ENCODE results near the gene KSR2.
"Not testable (repeated sequence)": the region's sequence is repeated elsewhere in the genome, so short reads cannot be mapped to it uniquely, and the experiment has no call there.

KSR2 gene

GRCh38 chr12:117742721-117743120, 226.1 kb downstream of the KSR2 start:
- DNase-seq, result no peak

GRCh38 chr12:117738233-117738632, 230.6 kb downstream of the KSR2 start:
- DNase-seq, result no peak

- no peak for DNase-seq
Observed at GRCh38 chr12:117733549-117733805, 235.3 kb downstream of the KSR2 start.

GRCh38 chr12:117732761-117733548, 235.8 kb downstream of the KSR2 start:
- DNase-seq, result no peak

- DNase-seq, result not testable (repeated sequence)
Observed at GRCh38 chr12:117731131-117731530, 237.7 kb downstream of the KSR2 start.

- DNase-seq, result no peak
Observed at GRCh38 chr12:117727301-117727700, 241.5 kb downstream of the KSR2 start.

- DNase-seq, result no peak
Observed at GRCh38 chr12:117724543-117724942, 244.2 kb downstream of the KSR2 start.

- DNase-seq, result no peak
Observed at GRCh38 chr12:117718559-117718958, 250.2 kb downstream of the KSR2 start.

- no peak for DNase-seq
Observed at GRCh38 chr12:117718141-117718540, 250.6 kb downstream of the KSR2 start.

GRCh38 chr12:117714203-117714602, 254.6 kb downstream of the KSR2 start:
- DNase-seq, result no peak

- DNase-seq, result no peak
Observed at GRCh38 chr12:117710121-117710520, 258.7 kb downstream of the KSR2 start.

GRCh38 chr12:117707861-117708260, 260.9 kb downstream of the KSR2 start:
- no peak for DNase-seq

GRCh38 chr12:117703584-117703983, 265.2 kb downstream of the KSR2 start:
- DNase-seq, result no peak

GRCh38 chr12:117702741-117703140, 266.0 kb downstream of the KSR2 start:
- DNase-seq, result no peak

- no peak for DNase-seq
Observed at GRCh38 chr12:117699575-117699974, 269.2 kb downstream of the KSR2 start.

GRCh38 chr12:117699118-117699517, 269.7 kb downstream of the KSR2 start:
- no peak for DNase-seq

- DNase-seq, result no peak
Observed at GRCh38 chr12:117695956-117696355, 272.8 kb downstream of the KSR2 start.

GRCh38 chr12:117692512-117692911, 276.3 kb downstream of the KSR2 start:
- no peak for DNase-seq

GRCh38 chr12:117689857-117690256, 278.9 kb downstream of the KSR2 start:
- no peak for DNase-seq

- no peak for DNase-seq
Observed at GRCh38 chr12:117688446-117688845, 280.3 kb downstream of the KSR2 start.

GRCh38 chr12:117686911-117687377, 281.8 kb downstream of the KSR2 start:
- DNase-seq, result peak; percentile 97

- no peak for DNase-seq
Observed at GRCh38 chr12:117686210-117686609, 282.6 kb downstream of the KSR2 start.

GRCh38 chr12:117685110-117685926, 283.5 kb downstream of the KSR2 start:
- DNase-seq, result peak; percentile 96

GRCh38 chr12:117684471-117684870, 284.3 kb downstream of the KSR2 start:
- DNase-seq, result no peak
